Activated CD4-positive, alpha-beta T cell treated with anti-CD3 and anti-CD28 coated beads, Interleukin-2, Interleukin-4, amounts not matched to agents 100 ng/mL and 50 ng/mL, durations not matched to agents 16 hours and 8 hours (primary cell): ENCODE data around the gene MYO5C.

Source experiments
- DNase-seq: peaks from one replicate; pipeline ENCODE4 v3.0.0-alpha.2; 2020; ENCODE audit warnings: low spot score

The MYO5C gene

GRCh38 chr15:52206446-52206845 is 89.2 kb downstream of the MYO5C start:
- no peak for DNase-seq

GRCh38 chr15:52204657-52205056 is 90.9 kb downstream of the MYO5C start:
- DNase-seq = no peak

- DNase-seq = no peak
Observed at GRCh38 chr15:52200831-52201365, 94.7 kb downstream of the MYO5C start.

GRCh38 chr15:52199271-52199670 is 96.3 kb downstream of the MYO5C start:
- no peak for DNase-seq

- DNase-seq = no peak
Observed at GRCh38 chr15:52196891-52197290, 98.7 kb downstream of the MYO5C start.

GRCh38 chr15:52193791-52194190 is 101.8 kb downstream of the MYO5C start:
- no peak for DNase-seq

- DNase-seq = no peak
Observed at GRCh38 chr15:52193321-52193720, 102.3 kb downstream of the MYO5C start.

- DNase-seq = no peak
Observed at GRCh38 chr15:52191207-52191606, 104.4 kb downstream of the MYO5C start, which contains the start of gene GNB5. Gene GNB5, minus strand, starts transcription at chr15:52191392. Its CDS starts 6,716 bp downstream, at chr15:52184676.

- no peak for DNase-seq
Observed at GRCh38 chr15:52186651-52187486, 108.7 kb downstream of the MYO5C start.

- DNase-seq = no peak
Observed at GRCh38 chr15:52185151-52185561, 110.4 kb downstream of the MYO5C start.

- no peak for DNase-seq
Observed at GRCh38 chr15:52184721-52185120, 110.9 kb downstream of the MYO5C start.

GRCh38 chr15:52183562-52184173 is 111.9 kb downstream of the MYO5C start:
- DNase-seq = peak; percentile 20

- no peak for DNase-seq
Observed at GRCh38 chr15:52181938-52182780, 113.4 kb downstream of the MYO5C start.

- no peak for DNase-seq
Observed at GRCh38 chr15:52180851-52181450, 114.7 kb downstream of the MYO5C start.

GRCh38 chr15:52180196-52180835 is 115.3 kb downstream of the MYO5C start:
- DNase-seq = peak; percentile 12

- peak; percentile 86 for DNase-seq
Observed at GRCh38 chr15:52179278-52180195, 116.1 kb downstream of the MYO5C start.

GRCh38 chr15:52178765-52179164 is 116.8 kb downstream of the MYO5C start:
- DNase-seq = no peak

GRCh38 chr15:52172869-52173268 is 122.7 kb downstream of the MYO5C start:
- no peak for DNase-seq

- no peak for DNase-seq
Observed at GRCh38 chr15:52171807-52172206, 123.8 kb downstream of the MYO5C start.

- peak; percentile 19 for DNase-seq
Observed at GRCh38 chr15:52171386-52171785, 124.2 kb downstream of the MYO5C start.
